Testis (tissue), 2 donors: Measurements from ENCODE around the gene RCOR1.

Experiments
- CTCF ChIP-seq, 3 experiments: fragments of 450-650 bp in 2 of 3; fragments of 200-600 bp in 1 of 3; sonication (generic) in 1 of 3; IDR thresholded peaks; one replicate each; pipeline ENCODE4 v1.5.1; 2016 to 2019; ENCODE audit warnings: antibody characterized with exemption in 3 of 3, mild to moderate bottlenecking in 2 of 3, moderate library complexity in 1 of 3
- POLR2A ChIP-seq: fragments of 450-650 bp; IDR thresholded peaks from one replicate; pipeline ENCODE4 v1.6.1; 2017; ENCODE audit warnings: antibody characterized with exemption, mild to moderate bottlenecking, moderate library complexity

- TF ChIP-seq POLR2A (no peak), CTCF (IDR thresholded peaks at IDR 0.05) (no peak)
Measured at GRCh38 chr14:102581193-102581592, 11.3 kb upstream of the RCOR1 start.
